ENCODE data around the gene ARHGAP6.

DNA sequence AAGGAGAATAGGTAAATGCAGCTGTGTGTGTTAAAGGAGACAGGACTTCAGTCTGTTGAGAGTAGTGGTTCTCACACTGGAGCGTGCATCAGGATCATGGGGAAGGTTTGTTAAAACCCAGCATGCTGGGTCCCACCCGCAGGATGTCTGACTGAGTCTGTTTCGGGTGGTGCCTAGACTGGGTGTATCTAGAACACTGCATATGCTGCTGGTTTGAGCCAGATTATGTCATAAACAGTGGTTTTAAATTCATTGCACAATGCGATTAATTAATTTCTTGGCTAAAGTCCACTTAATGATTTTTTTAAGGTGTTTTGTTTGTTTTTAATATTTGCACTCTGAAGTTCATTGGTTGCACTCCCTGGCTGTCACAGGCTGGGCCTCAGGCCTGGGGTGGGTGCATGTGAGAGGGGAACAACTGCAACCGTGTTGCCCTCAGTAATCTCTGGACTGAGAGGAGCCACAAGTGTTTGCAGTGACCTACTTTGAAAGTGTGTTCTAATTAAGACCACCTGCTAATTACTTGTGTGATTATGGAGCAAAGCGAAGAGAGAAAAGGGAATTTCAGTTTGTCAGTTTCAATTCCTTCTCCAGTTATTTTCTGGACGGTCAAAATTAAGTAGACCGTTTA is 546.3 kb downstream of the ARHGAP6 start:
- TF ChIP-seq, protein P1, sequence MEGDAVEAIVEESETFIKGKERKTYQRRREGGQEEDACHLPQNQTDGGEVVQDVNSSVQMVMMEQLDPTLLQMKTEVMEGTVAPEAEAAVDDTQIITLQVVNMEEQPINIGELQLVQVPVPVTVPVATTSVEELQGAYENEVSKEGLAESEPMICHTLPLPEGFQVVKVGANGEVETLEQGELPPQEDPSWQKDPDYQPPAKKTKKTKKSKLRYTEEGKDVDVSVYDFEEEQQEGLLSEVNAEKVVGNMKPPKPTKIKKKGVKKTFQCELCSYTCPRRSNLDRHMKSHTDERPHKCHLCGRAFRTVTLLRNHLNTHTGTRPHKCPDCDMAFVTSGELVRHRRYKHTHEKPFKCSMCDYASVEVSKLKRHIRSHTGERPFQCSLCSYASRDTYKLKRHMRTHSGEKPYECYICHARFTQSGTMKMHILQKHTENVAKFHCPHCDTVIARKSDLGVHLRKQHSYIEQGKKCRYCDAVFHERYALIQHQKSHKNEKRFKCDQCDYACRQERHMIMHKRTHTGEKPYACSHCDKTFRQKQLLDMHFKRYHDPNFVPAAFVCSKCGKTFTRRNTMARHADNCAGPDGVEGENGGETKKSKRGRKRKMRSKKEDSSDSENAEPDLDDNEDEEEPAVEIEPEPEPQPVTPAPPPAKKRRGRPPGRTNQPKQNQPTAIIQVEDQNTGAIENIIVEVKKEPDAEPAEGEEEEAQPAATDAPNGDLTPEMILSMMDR (IDR thresholded peaks at IDR 0.05; ENCODE audit: low read depth, low read length) = no peak
- no peak for TF ChIP-seq MYC (IDR thresholded peaks at IDR 0.05; ENCODE audit: low read depth, low read length)
